GF-D8 (cell line): ENCODE data around the gene PRDM5.
"Not testable (repeated sequence)": the region's sequence is repeated elsewhere in the genome, so short reads cannot be mapped to it uniquely, and the experiment has no call there.

Experiments
- DNase-seq: peaks from one replicate; lab custom pipeline; 2025; lab: John Stamatoyannopoulos, UW

PRDM5 gene

DNA sequence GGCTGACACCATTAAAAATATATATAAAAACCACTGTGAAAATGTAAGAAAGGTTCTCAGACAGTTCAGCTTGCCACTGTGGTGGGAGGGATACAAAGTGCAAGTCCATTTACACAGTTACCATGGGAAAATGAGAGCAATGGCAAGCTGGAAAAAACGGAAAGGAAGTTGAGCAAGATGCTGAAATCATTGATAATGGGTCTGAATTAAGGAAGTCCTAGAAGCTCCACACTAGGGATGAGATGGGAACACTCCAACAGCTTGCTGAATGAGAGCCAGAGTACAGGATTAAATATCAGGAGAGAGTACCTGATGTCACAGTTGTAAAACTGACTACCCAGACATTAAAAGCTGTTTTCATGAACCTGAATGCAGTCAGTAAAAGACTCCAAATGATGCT, 218.6 kb downstream of the PRDM5 start:
- no peak for DNase-seq

- no peak for DNase-seq
These were observed 223.2 kb downstream of the PRDM5 start for GRCh38 chr4:120699354-120699753.

GRCh38 chr4:120694973-120695372, 227.6 kb downstream of the PRDM5 start:
- DNase-seq: no peak

GRCh38 chr4:120693816-120694215, 228.7 kb downstream of the PRDM5 start:
- no peak for DNase-seq

DNA sequence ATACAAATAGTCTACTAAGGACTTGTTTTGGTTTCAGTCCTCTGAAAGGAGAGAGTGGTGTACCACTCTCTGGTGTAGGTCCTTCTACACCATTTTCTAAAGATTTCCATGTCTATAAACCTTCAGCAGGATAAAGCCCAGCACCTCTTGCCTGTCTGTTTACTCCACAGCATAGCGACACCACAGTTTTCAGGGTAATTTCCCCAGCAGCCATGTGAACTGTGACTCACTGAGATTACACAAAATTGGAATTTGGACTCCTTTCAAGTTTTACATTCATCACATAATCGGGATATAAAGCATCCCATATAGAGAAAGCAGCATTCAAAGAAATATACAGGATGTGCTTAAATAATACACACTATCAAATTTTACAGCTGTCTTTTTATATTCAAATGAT, 229.6 kb downstream of the PRDM5 start:
- DNase-seq: no peak

DNA sequence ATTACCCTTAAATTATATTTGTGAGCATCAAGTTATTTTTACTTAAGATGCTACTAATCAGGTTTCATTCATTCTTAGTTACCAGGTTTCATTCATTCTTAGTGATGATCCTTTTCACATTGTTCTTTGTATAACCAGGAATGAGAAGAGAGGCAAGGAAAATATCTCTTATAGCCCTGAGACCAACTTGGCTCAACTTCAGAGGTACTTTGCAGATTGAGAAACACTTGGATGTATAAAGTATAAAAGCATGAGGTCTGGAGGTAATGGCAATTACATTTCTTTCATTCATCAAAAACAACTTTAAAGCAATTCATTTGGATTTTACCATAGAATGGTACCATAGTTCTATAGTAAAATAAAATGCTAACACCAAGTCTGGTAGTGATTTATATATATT, 231.0 kb downstream of the PRDM5 start:
- no peak for DNase-seq

GRCh38 chr4:120691106-120691505, 231.4 kb downstream of the PRDM5 start:
- DNase-seq: no peak

DNA sequence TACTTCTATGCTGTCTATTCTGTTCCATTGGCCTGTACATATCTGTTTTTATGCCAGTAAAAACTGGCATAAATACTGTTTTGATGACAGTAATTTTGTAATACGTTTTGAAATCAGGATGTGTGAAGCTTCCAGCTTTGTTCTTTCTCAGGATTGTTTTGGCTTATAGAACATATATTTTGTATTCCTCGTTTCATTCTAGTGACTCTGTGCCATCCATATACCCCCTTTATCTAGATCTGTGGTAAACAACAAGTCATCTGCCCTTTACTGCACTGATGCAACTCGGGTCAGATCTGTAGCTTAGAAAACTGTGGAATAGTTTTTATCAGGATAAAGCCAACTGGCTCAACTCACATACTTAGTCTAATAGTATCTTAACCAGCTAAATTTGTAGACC, 233.7 kb downstream of the PRDM5 start:
- no peak for DNase-seq

- no peak for DNase-seq
These were observed 236.7 kb downstream of the PRDM5 start for GRCh38 chr4:120685756-120686278.

DNA sequence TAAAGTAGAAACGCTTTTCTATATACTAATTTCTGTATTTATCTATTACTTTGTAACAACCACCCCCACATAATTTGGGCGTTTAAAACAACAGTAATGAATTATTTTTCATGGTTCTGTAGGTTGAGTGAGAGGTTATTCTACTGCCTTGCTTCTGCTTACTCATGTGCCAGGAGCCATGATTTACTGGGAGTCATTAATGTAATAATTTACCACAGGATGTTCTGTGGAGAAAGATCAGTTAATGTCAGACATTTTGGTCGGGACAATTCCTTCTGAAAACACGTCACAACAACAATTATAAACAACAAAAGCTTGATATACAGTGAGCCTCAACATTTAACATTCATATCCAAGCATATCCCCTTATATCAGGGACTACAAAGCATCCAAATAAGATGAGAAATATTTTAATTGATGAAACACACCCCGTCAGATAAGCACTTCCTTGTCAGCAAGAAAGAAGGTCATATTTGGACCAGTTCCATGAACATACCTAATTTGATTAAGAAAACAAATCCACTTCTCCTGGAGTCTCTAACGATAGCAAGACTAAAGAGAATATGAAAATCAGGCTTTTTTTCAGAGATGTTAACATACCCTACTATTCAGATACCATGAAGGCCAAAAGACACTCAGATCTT, 238.5 kb downstream of the PRDM5 start:
- DNase-seq: no peak

DNA sequence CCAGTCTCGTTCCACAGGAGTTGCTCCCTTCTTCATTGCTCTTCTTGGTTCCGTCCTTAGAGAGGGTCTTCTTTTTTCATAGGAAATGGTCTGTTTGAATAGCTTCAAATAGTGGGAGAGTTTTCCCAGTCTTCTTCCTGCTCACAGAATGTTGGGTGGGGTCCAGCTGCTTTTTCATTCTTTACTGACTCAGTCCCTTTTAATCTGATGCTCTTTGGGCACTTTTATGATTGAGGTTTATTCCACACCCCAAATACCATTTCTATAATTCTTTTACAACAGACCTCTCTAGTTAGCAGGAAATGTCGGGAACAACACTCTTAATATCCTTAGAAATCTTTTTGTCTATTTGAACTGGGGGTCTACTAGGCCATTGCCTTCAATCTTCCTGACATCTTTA, 239.5 kb downstream of the PRDM5 start:
- no peak for DNase-seq

DNA sequence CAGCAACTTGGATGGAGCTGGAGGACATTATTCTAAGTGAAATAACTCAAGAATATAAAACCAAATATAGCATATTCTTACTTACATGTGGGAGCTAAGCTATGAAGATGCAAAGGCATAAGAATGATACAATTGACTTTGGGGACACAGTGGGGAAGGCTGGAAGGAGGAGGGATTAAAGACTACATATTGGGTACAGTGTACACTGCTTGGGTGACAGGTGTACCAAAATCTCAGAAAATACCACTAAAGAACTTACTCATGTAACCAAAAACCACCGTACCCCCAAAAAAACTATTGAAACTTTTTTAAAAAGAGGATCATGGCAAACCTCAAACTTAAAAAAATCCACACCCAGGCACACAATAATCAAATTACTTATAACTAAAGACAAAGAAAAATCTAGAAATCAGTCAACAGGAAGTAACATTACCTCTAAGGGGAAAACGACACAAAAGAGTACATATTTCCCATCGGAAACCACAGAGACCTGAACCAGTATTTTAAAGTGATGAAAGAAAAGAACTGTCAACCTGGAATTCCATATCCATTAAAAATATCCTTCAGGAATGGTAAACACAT, 241.8 kb downstream of the PRDM5 start:
- DNase-seq: no peak

DNA sequence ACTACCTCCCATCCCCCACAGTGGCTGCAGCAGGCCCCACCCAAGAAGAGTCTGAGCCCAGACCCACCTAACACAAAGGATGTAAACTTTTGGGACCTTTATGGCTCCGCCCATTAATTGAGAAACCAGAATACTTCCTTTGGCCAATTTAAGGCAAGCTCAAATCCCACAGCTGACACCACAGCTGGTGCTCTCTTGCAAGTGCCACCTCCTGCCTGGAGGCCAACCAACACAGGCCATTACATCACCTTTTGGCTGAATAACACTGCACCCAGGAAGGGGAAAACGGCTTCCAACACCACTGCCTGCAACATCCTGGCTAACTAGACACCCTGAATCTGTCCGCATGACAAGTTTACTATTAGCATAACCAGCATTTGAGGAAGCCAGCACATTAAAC, 248.8 kb downstream of the PRDM5 start:
- no peak for DNase-seq

DNA sequence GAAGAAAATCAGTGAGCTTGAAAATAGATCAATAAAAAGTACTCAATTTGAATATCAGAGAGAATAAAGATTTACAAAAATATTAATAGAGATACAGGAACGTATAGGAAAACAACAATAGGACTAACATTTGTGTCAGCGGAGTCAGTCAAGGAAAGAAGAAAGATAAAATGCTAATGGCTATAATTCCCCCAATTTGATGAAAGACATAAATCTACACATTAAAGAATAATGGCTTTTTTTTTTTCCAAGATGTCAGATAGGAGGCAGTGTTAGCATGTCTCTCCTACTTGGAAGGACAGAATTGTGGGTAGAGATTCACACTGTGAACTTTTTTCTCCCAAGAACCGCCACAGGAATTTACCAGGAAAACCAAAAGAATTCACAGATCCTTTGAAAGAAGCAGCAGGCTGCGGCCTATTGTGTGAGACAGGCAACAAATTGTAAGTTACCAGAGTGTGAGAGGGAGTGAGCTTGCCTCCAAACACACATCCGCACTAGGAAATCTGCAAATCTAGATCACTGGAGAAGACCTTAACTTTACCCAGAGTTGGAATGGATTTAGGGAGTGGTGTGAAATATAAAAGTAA, 249.9 kb downstream of the PRDM5 start:
- no peak for DNase-seq

- DNase-seq: no peak
These were observed 250.4 kb downstream of the PRDM5 start for GRCh38 chr4:120672076-120672475.

GRCh38 chr4:120671538-120671937, 251.0 kb downstream of the PRDM5 start:
- DNase-seq: no peak

- no peak for DNase-seq
These were observed 255.4 kb downstream of the PRDM5 start for GRCh38 chr4:120667102-120667501.

- DNase-seq: no peak
These were observed 257.7 kb downstream of the PRDM5 start for GRCh38 chr4:120664851-120665250.

GRCh38 chr4:120659616-120660170, 262.8 kb downstream of the PRDM5 start:
- no peak for DNase-seq

GRCh38 chr4:120658772-120659171, 263.8 kb downstream of the PRDM5 start:
- DNase-seq: peak; percentile 24

GRCh38 chr4:120653804-120654573, 268.5 kb downstream of the PRDM5 start:
- no peak for DNase-seq

- not testable (repeated sequence) for DNase-seq
These were observed 274.2 kb downstream of the PRDM5 start for GRCh38 chr4:120648336-120648735.
